Measurements from ENCODE around the gene TP53I11. TPM values are rescaled to one million over a fixed set of nuclear protein-coding genes. Genes with fewer than 3 reads are reported as not detected.

The TP53I11 gene
- total RNA-seq, 1 donor from 2014 or later: 19.8 TPM

GRCh38 chr11:44977493-44977984 is 26.9 kb upstream of the TP53I11 start:
- DNase-seq (ENCODE audit: low read depth): no peak
- Histone ChIP-seq H3K4me3 (ENCODE audit: low read depth, low read length) (no peak overlapping the region), H3K27me3 (ENCODE audit: control insufficient read depth, insufficient read depth, low read length) (peaks cover 12% of the 10 kb centered on the region), H3K36me3 (ENCODE audit: control insufficient read depth, insufficient read depth, low read length) (no peaks in the 10 kb centered on the region)
- TF ChIP-seq CTCF (IDR thresholded peaks at IDR 0.05; ENCODE audit: insufficient read depth, low read length, poor library complexity, severe bottlenecking): peak; percentile 25

GRCh38 chr11:44976576-44976975 is 25.9 kb upstream of the TP53I11 start:
- DNase-seq (ENCODE audit: low read depth): no peak

GRCh38 chr11:44974402-44975000 is 23.8 kb upstream of the TP53I11 start:
- no peaks in the 10 kb centered on the region for H3K36me3 ChIP-seq (ENCODE audit: control insufficient read depth, insufficient read depth, low read length)
- no peak for DNase-seq (ENCODE audit: low read depth)
- peaks cover 18% of the 10 kb centered on the region for H3K27me3 ChIP-seq (ENCODE audit: control insufficient read depth, insufficient read depth, low read length)
- TF ChIP-seq CTCF (IDR thresholded peaks at IDR 0.05; ENCODE audit: insufficient read depth, low read length, poor library complexity, severe bottlenecking): no peak
- H3K4me3 ChIP-seq (ENCODE audit: low read depth, low read length): no peak overlapping the region

More at GRCh38 chr11:44976576-44976975, 25.9 kb upstream of the TP53I11 start:
- Histone ChIP-seq H3K27me3 (ENCODE audit: control insufficient read depth, insufficient read depth, low read length) (peaks cover 14% of the 10 kb centered on the region), H3K4me3 (ENCODE audit: low read depth, low read length) (no peak overlapping the region), H3K36me3 (ENCODE audit: control insufficient read depth, insufficient read depth, low read length) (no peaks in the 10 kb centered on the region)
- no peak for TF ChIP-seq CTCF (IDR thresholded peaks at IDR 0.05; ENCODE audit: insufficient read depth, low read length, poor library complexity, severe bottlenecking)

- no peak for TF ChIP-seq CTCF (IDR thresholded peaks at IDR 0.05; ENCODE audit: insufficient read depth, low read length, poor library complexity, severe bottlenecking)
- no peaks in the 10 kb centered on the region for H3K36me3 ChIP-seq (ENCODE audit: control insufficient read depth, insufficient read depth, low read length)
- DNase-seq (ENCODE audit: low read depth): no peak
Observed at GRCh38 chr11:44973632-44974401, 23.1 kb upstream of the TP53I11 start.

GRCh38 chr11:44972746-44973435 is 22.2 kb upstream of the TP53I11 start:
- TF ChIP-seq CTCF (IDR thresholded peaks at IDR 0.05; ENCODE audit: insufficient read depth, low read length, poor library complexity, severe bottlenecking): no peak
- no peak overlapping the region for H3K4me3 ChIP-seq (ENCODE audit: low read depth, low read length)
- H3K36me3 ChIP-seq (ENCODE audit: control insufficient read depth, insufficient read depth, low read length): no peaks in the 10 kb centered on the region
- peaks cover 21% of the 10 kb centered on the region for H3K27me3 ChIP-seq (ENCODE audit: control insufficient read depth, insufficient read depth, low read length)
- no peak for DNase-seq (ENCODE audit: low read depth)

More at GRCh38 chr11:44973632-44974401, 23.1 kb upstream of the TP53I11 start:
- Histone ChIP-seq H3K4me3 (ENCODE audit: low read depth, low read length) (no peak overlapping the region), H3K27me3 (ENCODE audit: control insufficient read depth, insufficient read depth, low read length) (peaks cover 21% of the 10 kb centered on the region)

Data from kidney epithelial cell (primary cell).